Cardiac ventricle fibroblast (primary cell): Measurements from ENCODE around the gene DCTN2. TPM values are rescaled to one million over a fixed set of nuclear protein-coding genes. Genes with fewer than 3 reads are reported as not detected.

ENCODE experiments used
- total RNA-seq: library from RNA; depleted of rRNA; stranded (reverse); fragments of >200 nt; gene quantifications from 2 replicates; pipeline ENCODE4 v1.2.3, GENCODE V29; 2015

Gene DCTN2
- 155 and 187 TPM in 2 replicates for total RNA-seq

GRCh38 chr12:57546438-57547287 is at the start of gene DCTN2:
Gene DCTN2, minus strand, starts transcription at chr12:57547192. Its CDS starts 129 bp downstream, at chr12:57547063.

GRCh38 chr12:57590864-57591781 is 44.1 kb upstream of the DCTN2 start, which contains the start of gene PIP4K2C:
Gene PIP4K2C, plus strand, starts transcription at chr12:57591192. Its CDS starts 98 bp downstream, at chr12:57591290.

DNA sequence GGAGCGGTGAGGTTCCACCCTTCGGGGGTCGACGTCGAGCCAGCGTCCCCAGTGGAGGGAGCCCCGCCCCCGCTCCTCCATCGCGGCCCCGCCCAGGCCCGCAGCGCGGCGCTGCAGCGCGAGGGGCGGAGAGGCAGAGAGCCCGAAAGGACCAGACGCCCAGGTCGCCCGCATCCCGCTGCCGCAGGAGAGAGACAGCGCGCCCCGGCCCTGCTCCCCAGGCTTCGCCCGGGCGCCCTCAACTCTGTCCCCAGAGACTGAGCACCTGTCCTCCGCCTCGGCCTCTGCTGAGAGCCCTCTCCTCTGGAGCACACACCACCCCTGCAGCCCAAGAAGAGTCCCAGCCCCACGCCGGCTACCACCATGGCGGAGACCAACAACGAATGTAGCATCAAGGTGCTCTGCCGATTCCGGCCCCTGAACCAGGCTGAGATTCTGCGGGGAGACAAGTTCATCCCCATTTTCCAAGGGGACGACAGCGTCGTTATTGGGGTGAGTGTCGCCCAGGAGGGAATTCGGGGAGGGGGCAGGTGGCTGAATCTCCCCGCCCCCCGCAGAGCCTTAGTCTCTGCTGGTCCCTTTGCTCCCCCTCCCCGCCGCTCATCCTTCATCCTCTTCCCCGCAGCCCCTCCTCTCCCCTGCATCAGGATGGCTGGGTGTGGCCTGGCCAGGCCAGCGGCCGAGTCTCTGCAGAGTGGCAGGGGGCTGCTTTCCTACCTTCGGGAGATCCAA is 3.1 kb upstream of the DCTN2 start, which contains the start of gene KIF5A:
Gene KIF5A, plus strand, starts transcription at position 136 of the 732 bp plus-strand sequence. Its CDS starts 228 bp downstream, at position 364.

GRCh38 chr12:57522011-57522886 is 24.7 kb downstream of the DCTN2 start, which contains the start of gene MBD6:
Gene MBD6, plus strand, starts transcription at chr12:57522824. Its CDS starts 1,480 bp downstream, at chr12:57524304.

DNA sequence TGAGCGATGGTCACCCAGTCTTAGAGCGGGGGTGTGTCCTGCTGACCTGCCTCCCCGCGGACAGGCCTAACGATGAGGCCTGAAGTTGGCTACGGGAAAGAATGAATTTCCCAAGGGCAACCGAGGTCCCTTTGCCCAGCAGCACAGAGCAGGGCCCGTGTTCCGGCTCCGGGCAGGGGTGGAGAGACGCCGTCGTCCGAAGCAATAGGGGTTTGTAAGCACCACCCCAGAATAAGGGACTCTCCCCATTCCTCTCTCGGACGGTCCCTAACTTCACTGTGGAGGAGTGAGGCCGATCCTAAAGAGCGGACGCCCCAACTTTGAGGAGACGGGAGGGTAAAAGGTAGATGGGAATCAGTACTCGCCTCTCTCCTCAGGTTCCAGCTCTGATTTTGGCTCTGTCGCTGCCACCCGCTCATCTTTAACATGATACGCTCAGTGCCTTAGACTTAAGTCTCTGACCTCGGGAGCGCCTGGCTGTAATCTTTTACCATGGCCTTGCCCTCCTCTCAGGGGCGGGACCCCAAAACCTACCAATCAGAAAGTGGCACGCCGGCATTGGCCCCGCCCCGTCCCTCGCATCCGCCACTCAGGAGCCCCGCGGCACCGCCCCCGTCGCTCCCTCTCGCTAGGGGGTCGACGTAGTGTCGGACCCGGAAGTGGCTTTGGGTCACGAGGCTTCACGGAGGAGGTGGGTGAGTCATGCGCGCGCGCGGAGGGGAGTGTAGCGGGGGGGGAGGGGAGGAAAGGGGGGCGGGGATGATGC is 26.8 kb downstream of the DCTN2 start, which contains the start of gene DDIT3:
Gene DDIT3, minus strand, starts transcription at position 462 of the 766 bp plus-strand sequence. CDS start 3,108 bp downstream, outside the sequence.

GRCh38 chr12:57487597-57488401 is 59.2 kb downstream of the DCTN2 start, which contains the start of gene MARS1:
Gene MARS1, plus strand, starts transcription at chr12:57488068. Its CDS starts 23 bp downstream, at chr12:57488091.

Other genes with a start within 250 kb of the DCTN2 start
- gene R3HDM2, start 116.1 kb downstream of the DCTN2 start, total RNA-seq = 27.8 and 30.4 TPM in 2 replicates
- gene INHBC, start 112.4 kb downstream of the DCTN2 start, total RNA-seq = not detected in 2 replicates
- gene INHBE, start 91.9 kb downstream of the DCTN2 start, total RNA-seq = not detected in 2 replicates
- gene GLI1, start 87.4 kb downstream of the DCTN2 start, total RNA-seq = 0.05 TPM in 1 of 2 replicates, not detected in the other
- not detected in 2 replicates for gene ARHGAP9, start 67.3 kb downstream of the DCTN2 start, total RNA-seq
- 38.9 and 58.2 TPM in 2 replicates for gene MARS1, start 59.1 kb downstream of the DCTN2 start, total RNA-seq
- gene DDIT3, start 26.7 kb downstream of the DCTN2 start, total RNA-seq = 14.0 and 19.4 TPM in 2 replicates
- gene MBD6, start 24.4 kb downstream of the DCTN2 start, total RNA-seq = 9.9 and 10.6 TPM in 2 replicates
- gene KIF5A, start 2.9 kb upstream of the DCTN2 start, total RNA-seq = not detected in 2 replicates
- 10.4 and 10.9 TPM in 2 replicates for gene PIP4K2C, start 44.0 kb upstream of the DCTN2 start, total RNA-seq
- gene DTX3, start 57.6 kb upstream of the DCTN2 start, total RNA-seq = 6.0 and 10.2 TPM in 2 replicates
- gene ARHGEF25, start 64.2 kb upstream of the DCTN2 start, total RNA-seq = 4.8 and 9.6 TPM in 2 replicates
- 0.25 and 0.29 TPM in 2 replicates for gene B4GALNT1, start 86.0 kb upstream of the DCTN2 start, total RNA-seq
- gene OS9, start 146.9 kb upstream of the DCTN2 start, total RNA-seq = 248 and 369 TPM in 2 replicates
- gene AGAP2, start 191.6 kb upstream of the DCTN2 start, total RNA-seq = 0.10 TPM in 1 of 2 replicates, not detected in the other
- 48.9 and 82.9 TPM in 2 replicates for gene TSPAN31, start 197.8 kb upstream of the DCTN2 start, total RNA-seq
- gene CDK4, start 205.1 kb upstream of the DCTN2 start, total RNA-seq = 107 and 144 TPM in 2 replicates
- 1.1 and 1.9 TPM in 2 replicates for gene MARCHF9, start 207.9 kb upstream of the DCTN2 start, total RNA-seq
- 0.37 and 1.3 TPM in 2 replicates for gene CYP27B1, start 219.9 kb upstream of the DCTN2 start, total RNA-seq
- gene METTL1, start 224.9 kb upstream of the DCTN2 start, total RNA-seq = 10.1 and 13.0 TPM in 2 replicates
- 9.0 and 11.2 TPM in 2 replicates for gene EEF1AKMT3, start 225.4 kb upstream of the DCTN2 start, total RNA-seq
- 24.5 and 32.9 TPM in 2 replicates for gene TSFM, start 235.6 kb upstream of the DCTN2 start, total RNA-seq